Non-pigmented ciliary epithelial cell (primary cell): ENCODE results near the gene PXYLP1.

Experiments used
- DNase-seq: peaks from one replicate; pipeline ENCODE4 v3.0.0-alpha.2; 2010; ENCODE audit warnings: low read depth

PXYLP1 gene

GRCh38 chr3:141250828-141251227 is 19.2 kb downstream of the PXYLP1 start:
- DNase-seq: peak; percentile 62

GRCh38 chr3:141253326-141253725 is 21.7 kb downstream of the PXYLP1 start:
- DNase-seq: no peak

GRCh38 chr3:141253811-141254210 is 22.2 kb downstream of the PXYLP1 start:
- DNase-seq: no peak

DNA sequence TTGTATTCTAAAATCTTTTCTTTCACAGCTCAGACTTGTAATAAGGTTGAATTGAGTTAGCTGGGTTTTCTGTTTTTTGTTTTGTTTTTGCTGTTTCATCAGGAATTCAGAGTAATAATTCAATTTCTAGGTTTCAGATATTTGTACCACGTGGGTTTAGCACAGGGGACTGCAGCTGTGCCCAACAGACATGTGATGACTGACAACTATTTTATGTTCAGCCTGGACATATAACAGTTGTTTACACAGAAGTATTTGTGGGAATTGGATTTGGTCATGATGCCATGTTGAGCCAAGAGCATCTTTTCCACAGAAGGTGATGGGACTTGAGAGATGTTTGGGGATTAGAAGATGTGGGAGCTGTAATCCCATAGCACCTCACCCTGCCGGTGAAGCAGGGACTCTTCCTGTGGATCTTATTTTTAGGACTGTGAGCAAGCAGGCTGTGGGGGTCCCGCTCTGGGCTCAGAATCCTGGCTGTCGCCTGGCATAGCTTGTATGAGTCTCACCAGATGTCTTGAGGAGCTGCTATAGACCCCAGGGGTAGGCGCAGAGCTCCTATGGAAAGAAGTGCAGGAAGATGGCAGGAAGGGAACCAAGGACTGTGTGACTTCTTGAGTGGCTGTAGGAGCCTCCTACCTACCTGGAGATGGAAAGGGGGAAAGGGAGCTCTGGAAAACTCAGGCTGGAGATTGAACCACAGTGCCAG is 23.7 kb downstream of the PXYLP1 start:
- no peak for DNase-seq

DNA sequence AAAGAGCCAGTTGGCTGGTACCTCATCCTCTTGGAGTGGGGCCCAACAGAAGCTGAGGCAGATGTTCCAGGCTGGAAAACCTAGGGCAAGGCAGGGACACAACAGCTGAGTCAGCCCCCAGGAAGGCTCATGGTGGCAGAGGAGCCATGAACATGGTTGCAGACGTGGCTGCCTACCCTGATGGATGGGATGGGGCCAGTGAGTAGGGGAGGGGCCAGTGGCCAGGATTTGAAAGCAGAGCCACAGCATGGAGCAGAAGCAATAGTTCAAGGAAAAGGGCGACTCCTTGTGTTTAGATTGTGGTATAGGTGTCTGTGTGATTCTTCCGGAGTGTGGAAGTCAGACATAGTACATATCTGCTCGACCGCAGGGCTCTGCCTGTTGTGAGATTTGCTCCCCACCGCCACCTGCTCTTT is 24.2 kb downstream of the PXYLP1 start:
- no peak for DNase-seq

GRCh38 chr3:141256820-141257219 is 25.2 kb downstream of the PXYLP1 start:
- DNase-seq: no peak

GRCh38 chr3:141257961-141258360 is 26.3 kb downstream of the PXYLP1 start:
- no peak for DNase-seq

- DNase-seq: no peak
These were observed 27.3 kb downstream of the PXYLP1 start for GRCh38 chr3:141258973-141259372.

DNA sequence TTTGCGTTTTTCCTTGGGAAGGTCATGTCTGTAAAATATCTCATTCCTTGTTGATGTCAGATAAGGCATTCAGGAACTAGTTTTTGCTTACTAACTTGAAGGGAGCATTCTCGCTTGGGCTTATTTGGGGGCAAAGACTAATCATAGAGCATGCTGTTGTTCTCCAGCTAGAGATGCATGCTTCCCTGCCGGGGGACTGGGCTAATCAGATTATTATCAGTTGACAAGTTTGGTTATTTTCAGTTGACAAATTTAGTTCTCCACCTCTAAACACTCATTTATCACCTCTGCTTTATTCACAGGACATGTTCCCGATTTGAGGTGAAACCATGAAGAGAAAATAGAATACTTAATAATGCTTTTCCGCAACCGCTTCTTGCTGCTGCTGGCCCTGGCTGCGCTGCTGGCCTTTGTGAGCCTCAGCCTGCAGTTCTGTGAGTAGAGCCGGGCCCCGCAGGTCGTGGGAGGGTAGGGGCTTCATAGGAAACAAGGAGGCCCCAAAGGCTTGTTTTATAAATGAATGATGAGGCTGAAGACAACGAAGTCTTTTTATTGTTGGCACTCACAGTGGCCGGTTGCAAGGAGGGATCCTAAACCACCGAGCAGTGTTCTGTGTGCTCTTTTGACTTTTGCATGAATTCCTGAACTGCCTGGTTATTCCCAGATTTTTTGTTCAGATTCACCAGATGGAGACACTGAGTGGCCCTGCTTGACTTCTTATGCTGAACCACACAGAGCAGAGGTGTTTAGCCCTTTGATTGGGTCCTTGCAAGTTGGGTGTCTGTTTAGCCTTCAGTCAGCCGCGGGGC is 28.4 kb downstream of the PXYLP1 start:
- no peak for DNase-seq

- no peak for DNase-seq
These were observed 29.0 kb downstream of the PXYLP1 start for GRCh38 chr3:141260630-141260927.

DNA sequence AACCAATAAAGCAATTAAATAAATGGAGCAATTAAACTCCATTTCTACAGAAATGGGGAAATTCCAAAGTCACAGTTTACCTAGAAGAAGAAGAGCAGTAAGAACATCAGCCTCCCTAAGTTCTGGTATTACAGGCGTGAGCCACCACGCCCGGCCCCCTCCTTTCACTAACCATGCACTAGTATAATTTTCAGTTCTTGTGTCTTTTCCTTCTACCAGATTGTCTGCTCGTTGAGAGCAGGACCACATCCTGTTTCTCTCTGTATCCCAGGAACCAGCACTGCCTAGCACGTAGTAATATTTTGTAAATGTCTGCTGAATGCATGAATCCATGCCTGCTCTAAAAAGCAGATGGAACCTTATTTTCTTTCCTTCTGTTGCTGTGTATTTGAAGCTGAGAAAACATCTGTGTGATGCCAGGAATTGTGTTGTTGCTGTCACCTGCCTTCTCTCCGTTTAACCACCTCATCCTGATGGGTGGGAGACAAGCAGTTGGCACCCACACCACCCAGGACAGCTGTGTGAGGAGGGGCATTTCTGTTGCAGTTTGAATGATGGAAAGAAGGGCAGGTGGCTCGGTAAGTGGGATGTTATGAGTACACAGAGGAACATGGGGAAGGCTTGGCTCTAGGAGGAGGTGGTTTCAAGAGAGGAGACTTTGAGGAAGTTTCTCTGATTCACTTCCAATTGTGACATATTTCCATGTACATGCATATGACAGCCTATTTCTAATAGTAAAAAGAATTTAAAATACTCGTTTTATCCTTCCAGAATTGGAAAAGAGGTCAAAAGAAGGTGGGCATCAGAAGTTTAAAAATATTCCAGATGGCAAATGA is 30.1 kb downstream of the PXYLP1 start:
- DNase-seq: no peak

DNA sequence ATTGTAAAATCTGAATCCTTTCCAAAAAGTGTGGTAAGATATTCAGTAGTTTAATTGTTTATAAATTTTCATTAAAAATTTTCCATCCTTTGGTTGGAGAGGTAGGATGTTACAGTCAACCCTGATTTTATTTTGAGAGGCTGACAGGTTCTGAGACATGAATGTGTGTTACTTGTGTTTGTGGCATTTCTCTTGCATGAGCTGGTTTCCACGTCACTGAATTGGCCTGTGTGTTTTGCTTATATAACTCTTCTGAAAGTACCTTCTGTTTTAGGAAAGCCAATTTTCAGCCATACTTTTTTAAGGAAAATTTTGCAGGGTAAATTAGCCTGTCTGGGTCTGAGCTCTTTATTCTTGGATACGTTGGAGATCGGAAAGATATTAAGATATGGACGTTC is 30.7 kb downstream of the PXYLP1 start:
- no peak for DNase-seq

GRCh38 chr3:141266186-141266585 is 34.6 kb downstream of the PXYLP1 start:
- no peak for DNase-seq

- DNase-seq: no peak
These were observed 35.4 kb downstream of the PXYLP1 start for GRCh38 chr3:141266797-141267555.

GRCh38 chr3:141267629-141268028 is 36.0 kb downstream of the PXYLP1 start:
- no peak for DNase-seq

DNA sequence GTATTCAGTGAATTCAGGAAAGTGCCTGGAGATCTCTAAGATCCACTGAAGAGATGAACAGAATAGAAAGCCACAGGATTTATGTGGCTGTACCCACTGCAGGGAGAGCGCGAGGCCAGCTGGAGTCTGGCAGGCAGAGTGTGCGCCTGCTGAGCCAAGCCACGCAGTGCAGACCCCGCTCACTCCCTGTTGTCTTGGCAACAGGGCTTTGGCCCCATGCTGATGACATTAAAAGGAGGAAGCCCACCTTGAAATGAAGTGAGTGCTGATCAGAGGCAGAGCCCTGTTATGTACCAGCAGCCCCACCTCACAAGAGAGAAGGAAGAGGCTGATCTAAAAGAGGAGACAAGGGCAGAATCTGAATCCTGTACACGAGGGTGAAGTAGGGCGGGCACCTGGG is 36.7 kb downstream of the PXYLP1 start:
- DNase-seq: no peak

GRCh38 chr3:141268791-141269190 is 37.2 kb downstream of the PXYLP1 start:
- DNase-seq: no peak

DNA sequence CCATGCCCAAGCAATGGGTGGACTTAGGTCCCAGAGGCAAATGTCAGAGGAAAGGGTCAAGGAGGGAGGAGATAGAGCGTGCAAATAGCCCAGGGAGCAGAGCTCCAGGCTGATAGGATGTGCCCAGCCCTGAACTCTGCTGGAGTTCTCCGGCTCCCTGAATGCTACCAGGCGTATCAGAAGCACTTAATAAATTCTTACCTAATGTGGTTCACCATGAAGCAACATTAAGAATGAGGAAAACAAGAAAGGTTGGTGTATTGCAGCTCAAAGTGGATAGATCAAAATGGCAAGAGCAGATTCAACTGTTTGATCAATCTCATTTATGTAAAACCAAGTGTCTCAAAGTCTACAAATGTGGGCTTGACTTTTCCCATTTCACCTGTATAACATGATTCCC is 38.3 kb downstream of the PXYLP1 start:
- no peak for DNase-seq

- no peak for DNase-seq
These were observed 39.8 kb downstream of the PXYLP1 start for GRCh38 chr3:141271279-141272030.

DNA sequence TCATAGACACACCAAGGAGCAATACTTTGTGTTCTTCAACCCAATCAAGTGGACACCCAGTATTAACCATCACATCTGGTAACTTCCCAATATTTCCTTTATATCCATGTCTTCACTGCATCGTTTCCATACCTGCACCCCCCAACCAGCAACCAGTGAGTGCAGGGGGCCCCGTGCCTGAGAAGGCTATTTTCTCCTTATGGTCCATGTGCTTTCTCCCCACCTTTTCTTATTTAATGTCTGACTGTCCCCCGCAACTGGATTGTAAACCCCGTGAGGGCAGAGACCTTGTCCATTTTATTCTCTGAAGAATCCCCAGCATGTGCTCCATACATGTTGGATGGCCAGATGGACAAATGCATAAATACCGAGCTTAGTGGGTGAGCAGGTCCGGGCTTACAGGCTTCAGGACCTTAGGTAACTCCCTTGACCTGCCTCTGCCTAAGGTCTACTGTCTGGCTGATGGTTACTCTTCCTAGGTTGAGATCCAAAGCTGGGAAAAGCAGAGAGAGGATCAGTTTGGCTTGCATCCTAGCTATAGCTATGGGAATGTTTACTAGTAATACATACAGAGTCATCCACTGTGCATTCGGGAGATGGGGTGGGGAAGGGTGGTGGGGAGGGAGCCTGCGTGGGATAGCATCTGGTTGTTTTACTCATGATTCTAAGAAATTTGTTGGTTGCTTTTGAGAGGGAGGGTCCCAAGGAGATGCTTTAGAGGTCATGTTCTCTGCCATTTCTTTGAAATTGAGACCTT is 41.5 kb downstream of the PXYLP1 start:
- no peak for DNase-seq
